Karpas-422 (cell line): ENCODE results near the gene ENPEP. TPM values are rescaled to one million over a fixed set of nuclear protein-coding genes. Genes with fewer than 3 reads are reported as not detected.

Experiments used
- DNase-seq: peaks from one replicate; pipeline ENCODE4 v3.0.0-alpha.2; 2015
- H2AFZ ChIP-seq: fragments of 200-600 bp; sonication (generic); 2 replicates; pipeline ENCODE4 v1.6.1; 2014; ENCODE audit warnings: antibody characterized with exemption, low read length, mixed read lengths
- H3K27ac ChIP-seq: fragments of 200-600 bp; sonication (generic); 2 replicates; pipeline ENCODE4 v1.5.1; 2014; ENCODE audit warnings: mild to moderate bottlenecking, low read length, moderate library complexity
- H3K27me3 ChIP-seq: fragments of 200-600 bp; sonication (generic); 2 replicates; pipeline ENCODE4 v1.6.1; 2014; ENCODE audit warnings: low read length, mixed read lengths
- H3K36me3 ChIP-seq: fragments of 200-600 bp; sonication (generic); 2 replicates; pipeline ENCODE4 v1.6.1; 2014; ENCODE audit warnings: low read length, mixed read lengths; ENCODE audit not compliant: insufficient read depth
- H3K4me1 ChIP-seq: fragments of 200-600 bp; sonication (generic); 2 replicates; pipeline ENCODE4 v1.6.1; 2014; ENCODE audit warnings: mild to moderate bottlenecking, low read length, mixed read lengths
- H3K4me2 ChIP-seq: fragments of 200-600 bp; sonication (generic); 2 replicates; pipeline ENCODE4 v1.6.1; 2014; ENCODE audit warnings: low read length, low read depth, mild to moderate bottlenecking; ENCODE audit not compliant: poor library complexity, severe bottlenecking
- H3K4me3 ChIP-seq: fragments of 200-600 bp; sonication (generic); 2 replicates; pipeline ENCODE4 v1.5.1; 2014; ENCODE audit warnings: mild to moderate bottlenecking, antibody characterized with exemption, low read length, mixed read lengths
- H3K79me2 ChIP-seq: fragments of 200-600 bp; sonication (generic); 2 replicates; pipeline ENCODE4 v1.6.1; 2014; ENCODE audit warnings: mild to moderate bottlenecking, low read length, mixed read lengths
- H3K9ac ChIP-seq: fragments of 200-600 bp; sonication (generic); 2 replicates; pipeline ENCODE4 v1.6.0; 2014; ENCODE audit warnings: low read length
- H3K9me2 ChIP-seq: fragments of 200-600 bp; sonication (generic), shearing (Covaris generic); replicated peaks from 2 replicates; pipeline ENCODE4 v1.6.0; 2014; ENCODE audit warnings: mild to moderate bottlenecking, low read length, moderate library complexity; ENCODE audit not compliant: insufficient read depth
- H3K9me3 ChIP-seq: fragments of 300-700, 200-600 bp; sonication (generic); 2 replicates; pipeline ENCODE4 v1.6.1; 2014; ENCODE audit warnings: low read length, mixed read lengths
- H4K20me1 ChIP-seq: fragments of 200-600 bp; sonication (generic); 2 replicates; pipeline ENCODE4 v1.6.1; 2014; ENCODE audit warnings: mild to moderate bottlenecking, antibody characterized with exemption, low read length, low read depth; ENCODE audit not compliant: insufficient read depth
- total RNA-seq: library from RNA; depleted of rRNA; stranded (reverse); fragments of >200 nt; shearing (Covaris generic); gene quantifications from 2 replicates; pipeline ENCODE4 v1.2.3, GENCODE V29; 2014; ENCODE audit warnings: low replicate concordance

Gene ENPEP
- total RNA-seq, 1 experiment from 2014 or later, result not detected

DNA sequence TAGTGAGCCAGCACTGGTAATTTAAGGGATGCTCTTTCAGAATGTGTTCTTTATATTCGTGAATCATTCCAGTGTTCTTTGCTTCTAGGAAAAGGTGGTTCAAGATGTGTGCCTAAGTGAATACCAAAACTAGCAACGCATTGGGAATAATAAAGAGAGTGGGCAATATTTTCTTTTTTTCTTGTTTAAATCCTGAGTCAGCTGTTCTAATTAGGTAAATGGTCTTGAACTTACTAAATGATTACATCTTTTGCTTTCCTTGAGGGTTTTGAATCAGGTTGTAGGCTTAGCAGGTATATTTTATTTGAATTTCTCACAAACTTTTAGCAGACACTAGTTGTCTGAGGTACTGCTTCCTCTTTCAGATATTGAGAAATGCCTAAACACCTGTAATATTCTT, 29.5 kb downstream of the ENPEP start:
- H3K27ac ChIP-seq, result no peak overlapping the region
- no peaks in the 10 kb centered on the region for H3K27me3 ChIP-seq
- H3K4me1 ChIP-seq, result no peaks in the 10 kb centered on the region
- no peak overlapping the region for H3K4me3 ChIP-seq
- no peak overlapping the region for H2AFZ ChIP-seq
- H3K36me3 ChIP-seq, result no peaks in the 10 kb centered on the region
- H3K79me2 ChIP-seq, result no peaks in the 10 kb centered on the region
- DNase-seq, result no peak
- no peak overlapping the region for H3K9ac ChIP-seq
- no peaks in the 10 kb centered on the region for H4K20me1 ChIP-seq
- no peak overlapping the region for H3K4me2 ChIP-seq
- no peaks in the 10 kb centered on the region for H3K9me2 ChIP-seq
- no peaks in the 10 kb centered on the region for H3K9me3 ChIP-seq

DNA sequence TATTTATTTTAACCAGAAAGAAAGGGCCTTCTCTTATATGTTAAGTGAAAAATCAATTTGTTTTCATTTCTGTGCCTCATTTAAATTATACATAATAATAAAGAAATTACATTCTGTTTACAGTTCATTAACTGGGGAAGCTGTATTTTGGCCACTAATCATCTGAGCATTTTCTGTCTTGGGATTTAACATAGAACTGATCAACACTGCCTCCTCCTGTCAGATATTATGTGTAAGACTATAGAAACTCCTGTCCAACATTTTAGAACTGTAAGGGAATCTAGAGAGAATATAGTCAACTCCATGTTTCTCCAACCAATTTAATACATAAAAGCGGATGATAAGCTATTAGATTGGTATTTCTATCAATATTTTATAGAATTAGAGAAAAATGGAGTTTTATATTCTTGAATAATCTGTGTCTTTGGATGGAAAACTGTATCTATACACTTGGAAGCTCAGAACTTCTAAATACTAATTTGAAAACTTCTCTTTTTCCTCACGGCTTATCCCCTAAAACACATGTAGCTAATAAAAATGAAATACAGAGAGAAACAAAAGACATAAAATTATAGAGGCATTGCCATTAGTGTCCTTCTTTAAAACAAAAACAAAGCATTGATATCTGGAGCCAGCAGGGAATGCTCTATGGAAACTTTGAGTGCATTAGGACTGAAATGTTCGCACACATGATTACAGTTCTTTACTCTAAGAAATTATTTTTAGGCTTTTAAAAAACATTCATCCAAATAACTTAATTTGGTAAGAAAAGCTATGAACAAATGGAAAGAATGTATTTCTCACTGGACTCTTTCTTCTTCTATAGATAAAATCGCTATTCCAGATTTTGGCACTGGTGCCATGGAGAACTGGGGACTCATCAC, 33.1 kb downstream of the ENPEP start:
- H3K4me1 ChIP-seq, result no peaks in the 10 kb centered on the region
- no peaks in the 10 kb centered on the region for H3K9me3 ChIP-seq
- peak; percentile 48 for DNase-seq
- H3K9ac ChIP-seq, result no peak overlapping the region
- no peak overlapping the region for H3K4me3 ChIP-seq
- no peak overlapping the region for H2AFZ ChIP-seq
- H3K27ac ChIP-seq, result no peak overlapping the region
- no peaks in the 10 kb centered on the region for H3K36me3 ChIP-seq
- H3K4me2 ChIP-seq, result no peak overlapping the region
- H3K9me2 ChIP-seq, result no peaks in the 10 kb centered on the region
- H4K20me1 ChIP-seq, result no peaks in the 10 kb centered on the region
- no peaks in the 10 kb centered on the region for H3K27me3 ChIP-seq
- no peaks in the 10 kb centered on the region for H3K79me2 ChIP-seq

DNA sequence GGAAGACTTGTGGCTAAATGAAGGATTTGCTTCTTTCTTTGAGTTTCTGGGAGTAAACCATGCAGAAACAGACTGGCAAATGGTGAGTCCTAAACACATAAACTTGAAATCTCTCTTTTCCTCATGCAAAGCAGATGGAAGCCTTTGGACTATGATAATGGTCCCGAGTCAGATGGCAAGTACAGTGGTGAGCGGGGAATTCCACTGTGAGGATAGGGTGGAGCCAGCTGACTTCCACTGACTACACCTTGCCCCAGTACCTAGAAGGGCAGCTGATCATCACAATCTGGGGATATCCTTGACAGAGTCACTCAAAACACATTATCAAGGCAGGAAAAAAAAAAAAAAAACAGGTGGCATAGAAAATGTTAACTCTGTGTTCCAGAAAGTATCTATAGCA, 34.3 kb downstream of the ENPEP start:
- H3K4me2 ChIP-seq, result no peak overlapping the region
- no peaks in the 10 kb centered on the region for H3K9me3 ChIP-seq
- no peak overlapping the region for H3K4me3 ChIP-seq
- H2AFZ ChIP-seq, result no peak overlapping the region
- no peaks in the 10 kb centered on the region for H3K27me3 ChIP-seq
- DNase-seq, result no peak
- no peaks in the 10 kb centered on the region for H3K4me1 ChIP-seq
- no peaks in the 10 kb centered on the region for H3K9me2 ChIP-seq
- no peaks in the 10 kb centered on the region for H3K36me3 ChIP-seq
- no peak overlapping the region for H3K27ac ChIP-seq
- no peaks in the 10 kb centered on the region for H4K20me1 ChIP-seq
- H3K9ac ChIP-seq, result no peak overlapping the region
- no peaks in the 10 kb centered on the region for H3K79me2 ChIP-seq

DNA sequence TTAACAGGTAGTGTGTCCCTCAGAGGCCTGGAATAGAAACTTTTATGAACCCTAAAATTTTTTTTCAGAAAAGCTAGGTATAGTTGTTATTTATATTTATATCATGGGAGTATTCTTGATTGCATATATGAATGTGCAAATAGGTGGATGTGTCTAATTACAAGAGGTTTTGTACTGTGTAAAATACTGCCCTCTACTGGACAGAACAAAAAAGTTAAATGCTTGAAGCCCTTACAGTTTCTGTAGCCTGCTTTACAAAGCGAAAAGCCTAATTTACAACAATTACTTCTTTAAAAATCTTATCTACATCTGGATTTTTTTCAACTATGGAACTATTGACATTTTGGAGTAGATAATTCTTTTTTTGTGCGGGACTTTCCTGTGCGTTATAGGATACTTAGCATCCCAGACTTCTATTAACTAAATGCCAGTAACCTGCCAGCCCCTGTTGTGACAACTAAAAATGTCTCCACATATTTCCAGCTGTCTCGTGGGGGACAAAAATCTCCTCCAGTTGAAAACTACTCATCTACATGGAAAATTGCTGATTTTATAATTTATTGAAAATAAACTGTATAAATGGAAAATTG, 35.1 kb downstream of the ENPEP start:
- Histone ChIP-seq H3K36me3 (no peaks in the 10 kb centered on the region), H3K4me1 (peaks cover 6% of the 10 kb centered on the region), H3K27me3 (no peaks in the 10 kb centered on the region), H3K9me3 (no peaks in the 10 kb centered on the region), H3K27ac (no peak overlapping the region), H3K4me2 (no peak overlapping the region), H3K9me2 (no peaks in the 10 kb centered on the region), H3K79me2 (no peaks in the 10 kb centered on the region), H4K20me1 (no peaks in the 10 kb centered on the region), H2AFZ (no peak overlapping the region), H3K4me3 (no peak overlapping the region), H3K9ac (no peak overlapping the region)
- peak; percentile 88 for DNase-seq

DNA sequence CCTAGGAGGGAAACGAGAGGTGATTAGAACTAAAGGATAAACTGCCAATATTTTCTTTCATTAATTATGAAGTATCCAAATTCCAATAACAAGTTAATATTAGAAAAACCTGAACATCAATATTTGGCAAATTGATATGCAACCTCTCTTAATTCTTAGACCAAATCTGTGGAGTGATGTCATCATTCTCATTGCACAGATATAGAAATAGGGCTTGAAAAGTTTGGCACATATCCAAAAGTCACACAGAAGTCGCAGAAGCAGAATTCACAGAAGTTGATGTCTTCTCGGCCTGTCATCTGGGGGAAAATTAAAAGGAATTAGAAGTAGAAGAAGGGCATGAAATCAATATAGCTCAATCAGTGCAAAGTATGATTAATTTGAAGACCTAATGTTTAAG, 36.9 kb downstream of the ENPEP start:
- Histone ChIP-seq H3K4me1 (peaks cover 10% of the 10 kb centered on the region), H3K27ac (no peak overlapping the region), H3K9me3 (no peaks in the 10 kb centered on the region), H3K36me3 (no peaks in the 10 kb centered on the region), H3K9me2 (no peaks in the 10 kb centered on the region), H2AFZ (no peak overlapping the region), H3K79me2 (no peaks in the 10 kb centered on the region), H4K20me1 (no peaks in the 10 kb centered on the region), H3K27me3 (no peaks in the 10 kb centered on the region), H3K4me2 (no peak overlapping the region), H3K4me3 (no peak overlapping the region), H3K9ac (no peak overlapping the region)
- DNase-seq, result no peak

DNA sequence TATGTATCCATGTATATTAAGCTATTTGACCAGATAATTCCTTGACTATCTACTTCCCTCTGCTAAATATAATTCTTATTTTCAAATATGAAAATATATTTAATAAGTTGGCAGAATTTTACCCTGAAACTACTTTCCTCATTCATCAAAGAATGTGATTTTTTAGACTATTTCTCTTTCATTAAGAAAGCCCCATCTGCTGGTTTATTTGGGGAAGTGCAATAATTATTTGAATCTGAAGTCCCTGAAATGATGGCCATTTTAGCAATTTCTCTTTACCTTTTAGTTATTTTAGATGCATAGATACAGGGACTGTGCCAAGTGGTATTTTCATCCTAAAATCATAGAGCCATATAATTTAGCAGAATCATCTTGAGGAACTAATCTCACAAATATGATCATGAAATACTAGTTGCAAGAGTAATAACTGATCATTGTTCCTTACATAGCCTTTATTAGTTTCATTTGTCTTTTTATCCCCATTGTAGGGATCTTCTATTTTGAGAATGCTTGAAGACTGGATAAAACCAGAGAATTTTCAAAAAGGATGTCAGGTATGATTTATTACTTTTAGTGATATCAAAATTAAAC, 39.0 kb downstream of the ENPEP start:
- Histone ChIP-seq H3K9me2 (no peaks in the 10 kb centered on the region), H3K36me3 (no peaks in the 10 kb centered on the region), H3K27ac (no peak overlapping the region), H3K9ac (no peak overlapping the region), H3K79me2 (no peaks in the 10 kb centered on the region), H3K27me3 (no peaks in the 10 kb centered on the region), H3K4me3 (no peak overlapping the region), H4K20me1 (no peaks in the 10 kb centered on the region), H3K4me2 (no peak overlapping the region), H3K4me1 (peaks cover 18% of the 10 kb centered on the region), H2AFZ (no peak overlapping the region), H3K9me3 (no peaks in the 10 kb centered on the region)
- DNase-seq, result peak; percentile 78

DNA sequence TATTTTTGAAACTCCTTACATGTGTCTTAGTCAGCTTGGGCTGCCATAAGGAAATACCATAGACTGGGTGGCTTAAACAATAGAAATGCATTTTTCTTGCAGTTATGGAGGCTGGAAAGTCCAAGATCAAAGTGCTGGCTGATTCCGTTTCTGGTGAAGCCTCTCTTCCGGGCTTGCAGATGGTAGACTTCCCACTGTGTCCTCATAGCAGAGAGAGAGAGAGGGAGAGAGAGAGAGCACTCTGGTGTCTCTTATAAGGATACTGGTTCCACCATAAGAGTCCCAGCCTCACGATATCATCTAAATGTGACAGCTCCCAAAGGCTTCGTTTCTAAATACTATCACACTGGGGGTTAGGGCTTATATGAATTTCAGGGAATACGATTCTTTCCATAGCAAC, 39.7 kb downstream of the ENPEP start:
- Histone ChIP-seq H3K9ac (peak overlapping the region; percentile 50), H3K36me3 (no peaks in the 10 kb centered on the region), H3K9me3 (no peaks in the 10 kb centered on the region), H3K27ac (no peak overlapping the region), H3K79me2 (no peaks in the 10 kb centered on the region), H3K4me1 (peaks cover 18% of the 10 kb centered on the region), H3K27me3 (no peaks in the 10 kb centered on the region), H3K9me2 (no peaks in the 10 kb centered on the region), H4K20me1 (no peaks in the 10 kb centered on the region), H3K4me2 (peak overlapping the region; percentile 77), H2AFZ (peak overlapping the region; percentile 50), H3K4me3 (peak overlapping the region; percentile 62)
- no peak for DNase-seq

DNA sequence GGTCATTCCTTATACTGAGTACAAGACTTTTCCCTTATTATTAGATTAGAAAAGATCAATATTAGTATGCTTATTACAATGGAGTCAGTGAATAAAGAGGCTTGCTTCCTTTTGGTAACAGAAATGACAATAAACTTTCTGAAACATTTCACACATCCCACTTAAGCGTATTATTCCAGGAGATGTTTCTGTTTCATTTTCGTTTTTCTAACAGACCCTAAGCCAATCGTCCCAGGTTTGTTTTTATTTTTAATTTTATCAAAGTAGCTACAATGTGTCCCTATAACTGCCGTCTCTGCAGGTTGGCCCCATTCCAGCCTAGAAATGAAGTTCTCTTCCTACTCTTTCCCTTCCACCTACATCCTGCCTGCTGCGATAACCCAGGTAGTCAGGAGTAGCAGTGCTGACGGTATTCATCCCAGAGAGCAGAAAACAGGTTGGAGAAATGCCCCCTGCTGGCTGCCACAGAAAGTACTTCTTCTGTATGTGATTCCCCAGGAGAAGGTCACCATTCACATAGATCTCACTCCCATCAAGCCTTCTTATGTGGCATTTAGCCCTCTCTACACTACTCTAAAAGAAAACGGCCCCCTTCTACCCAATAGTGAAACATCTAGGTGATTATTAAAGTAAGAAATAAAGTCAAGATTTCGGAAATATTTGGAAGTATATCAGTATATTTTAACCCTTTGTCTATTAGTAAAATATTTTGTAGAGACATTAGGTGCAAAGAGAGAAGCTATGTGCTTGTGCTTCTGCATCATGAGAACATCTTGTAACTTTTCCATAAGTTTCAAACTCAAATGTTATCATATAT, 40.4 kb downstream of the ENPEP start:
- H3K4me3 ChIP-seq, result peak overlapping the region; percentile 62
- no peaks in the 10 kb centered on the region for H3K36me3 ChIP-seq
- H3K27me3 ChIP-seq, result no peaks in the 10 kb centered on the region
- no peak overlapping the region for H3K27ac ChIP-seq
- no peaks in the 10 kb centered on the region for H3K79me2 ChIP-seq
- peak; percentile 84 for DNase-seq
- H3K9me3 ChIP-seq, result no peaks in the 10 kb centered on the region
- H4K20me1 ChIP-seq, result no peaks in the 10 kb centered on the region
- H2AFZ ChIP-seq, result peak overlapping the region; percentile 50
- H3K4me1 ChIP-seq, result peaks cover 18% of the 10 kb centered on the region
- H3K4me2 ChIP-seq, result peak overlapping the region; percentile 77
- H3K9me2 ChIP-seq, result no peaks in the 10 kb centered on the region
- H3K9ac ChIP-seq, result peak overlapping the region; percentile 50
